HK-2 (cell line): ENCODE results near the gene DISP1.
A peak's percentile ranks its signal among the peaks of the same experiment; 100 is the strongest.
"Not testable (repeated sequence)": the region's sequence is repeated elsewhere in the genome, so short reads cannot be mapped to it uniquely, and the experiment has no call there.

Experiments
- DNase-seq: peaks from one replicate; pipeline ENCODE4 v3.0.0-alpha.2; 2018; ENCODE audit not compliant: unreplicated experiment

The DISP1 gene

GRCh38 chr1:222792744-222793143 lies 22.1 kb upstream of the DISP1 start:
- DNase-seq: no peak

DNA sequence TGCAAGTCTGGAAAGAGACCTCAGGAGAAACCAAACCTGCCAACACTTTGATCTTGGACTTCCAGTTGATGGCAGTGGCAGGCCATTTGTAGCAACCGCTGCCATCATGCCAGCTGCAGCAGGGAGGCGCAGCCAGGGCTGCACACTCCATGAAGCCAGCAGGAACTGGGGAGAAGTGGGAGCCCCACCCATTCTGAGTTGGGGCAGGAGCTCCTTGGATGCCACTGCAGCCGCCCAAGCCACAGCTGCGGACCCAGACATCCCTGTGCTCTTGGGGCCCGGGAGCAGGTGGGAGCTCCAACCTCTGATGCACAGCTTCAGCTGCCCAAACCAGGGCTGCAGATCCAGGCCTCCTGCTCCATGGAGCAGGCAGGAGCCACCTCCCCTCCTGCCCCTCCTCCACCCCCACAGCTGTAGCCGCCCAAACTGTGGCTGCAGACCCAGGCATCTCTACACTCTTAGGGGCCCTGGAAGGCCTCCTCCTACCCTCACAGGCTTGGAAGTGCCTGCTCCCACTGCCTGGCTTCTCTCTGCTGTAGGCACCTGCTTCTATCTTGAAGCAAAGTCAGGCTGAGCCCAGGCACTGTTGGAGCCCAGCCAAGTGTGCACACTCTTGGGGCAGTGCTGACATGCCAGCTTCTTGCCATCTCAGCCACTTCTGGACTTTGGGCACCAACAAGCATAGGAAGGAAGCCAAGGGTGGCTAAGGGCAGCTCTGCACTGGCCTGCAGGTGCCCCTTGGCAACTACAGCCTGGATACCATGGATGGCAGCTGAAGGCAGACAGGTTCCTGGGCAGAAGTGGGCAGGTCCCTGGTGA lies 20.0 kb upstream of the DISP1 start:
- DNase-seq: peak; percentile 16

DNA sequence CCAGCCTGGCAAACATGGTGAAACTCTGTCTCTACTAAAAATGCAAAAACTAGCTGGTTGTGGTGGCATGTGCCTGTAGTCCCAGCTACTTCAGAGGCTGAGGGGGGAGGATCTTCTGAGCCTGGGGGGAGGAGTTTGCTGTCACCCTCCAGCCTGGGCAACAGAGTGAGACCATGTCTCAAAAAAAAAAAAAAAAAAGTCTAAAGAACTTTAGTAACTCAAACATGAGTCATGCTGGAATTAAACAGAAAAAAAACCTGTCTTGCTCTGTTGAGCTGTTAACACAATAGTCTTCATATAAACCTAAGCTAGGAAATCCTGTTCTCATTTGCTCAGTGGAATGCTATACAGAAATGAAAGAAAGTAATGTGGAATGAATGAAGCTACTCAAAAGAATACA lies 16.7 kb upstream of the DISP1 start:
- peak; percentile 57 for DNase-seq

DNA sequence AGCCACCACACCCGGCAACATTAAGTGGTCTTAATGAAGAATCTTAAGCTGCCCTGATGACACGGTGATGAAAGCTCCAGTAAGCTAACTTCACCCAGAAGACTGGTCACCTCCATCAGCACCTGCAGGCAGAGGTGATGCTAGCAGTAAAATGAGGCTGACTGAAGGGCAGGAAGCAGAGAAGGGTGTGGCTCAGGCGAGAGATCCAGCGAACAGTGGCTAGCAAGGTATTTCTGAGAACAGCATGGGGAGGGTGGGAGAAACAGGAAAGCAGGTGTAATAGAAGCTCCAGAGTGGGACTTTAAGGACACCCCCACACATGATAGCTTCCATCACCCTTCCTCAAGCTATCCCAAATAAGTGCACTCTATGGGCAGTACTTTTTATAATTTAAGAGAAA lies 15.9 kb upstream of the DISP1 start:
- no peak for DNase-seq

- DNase-seq: no peak
These were observed 13.8 kb upstream of the DISP1 start for GRCh38 chr1:222801067-222801466.

DNA sequence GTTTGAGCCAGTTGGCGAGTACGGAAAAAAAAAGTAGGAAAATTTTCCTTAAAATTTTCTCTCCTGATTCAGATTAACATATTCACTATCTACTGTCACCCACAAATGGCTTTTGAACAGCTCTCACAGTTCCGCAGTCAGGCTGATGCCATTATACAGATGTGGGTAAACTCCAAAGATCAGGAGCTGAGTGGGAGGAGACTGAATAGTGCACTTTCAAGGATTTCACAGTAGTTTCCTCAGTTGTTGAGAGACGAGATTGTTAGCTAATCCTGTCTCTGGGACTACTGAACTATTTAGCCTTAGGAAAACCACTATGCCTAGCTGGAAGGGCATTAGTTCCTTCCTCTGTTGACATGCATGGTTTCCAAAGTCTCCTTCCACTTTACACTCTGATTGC lies 3.2 kb upstream of the DISP1 start:
- no peak for DNase-seq

DNA sequence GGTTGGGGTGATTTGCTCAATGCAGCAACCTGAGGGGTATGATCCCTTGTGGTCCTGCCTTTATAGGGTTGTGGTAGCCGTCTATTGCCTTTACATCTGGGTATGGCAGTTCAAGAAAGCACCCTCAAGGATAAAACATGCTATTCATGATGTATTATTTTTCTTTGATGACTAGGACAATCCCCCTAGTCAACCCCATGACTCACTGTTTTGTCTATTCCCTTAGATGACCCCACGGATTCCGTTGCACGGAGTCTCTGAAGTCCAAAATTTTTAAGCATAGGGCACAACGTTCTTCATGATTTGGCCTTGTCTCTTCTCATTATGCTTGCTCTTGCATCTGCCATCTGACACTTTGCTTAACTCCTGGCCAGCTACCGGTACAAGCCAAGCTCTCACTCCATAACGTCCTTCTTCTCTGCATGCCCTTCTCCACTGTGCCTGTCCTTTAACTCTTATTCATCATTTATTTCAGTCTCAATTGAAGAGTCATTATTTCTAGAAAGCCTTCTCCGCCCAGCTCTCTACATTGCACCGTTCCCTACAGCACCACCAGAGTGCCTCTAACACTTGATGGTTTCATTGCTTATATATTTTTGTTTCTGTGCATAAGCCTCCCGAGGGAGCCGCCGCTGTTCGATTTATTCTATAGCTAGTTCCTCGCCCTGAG lies 838 bp upstream of the DISP1 start:
- DNase-seq: no peak

DNA sequence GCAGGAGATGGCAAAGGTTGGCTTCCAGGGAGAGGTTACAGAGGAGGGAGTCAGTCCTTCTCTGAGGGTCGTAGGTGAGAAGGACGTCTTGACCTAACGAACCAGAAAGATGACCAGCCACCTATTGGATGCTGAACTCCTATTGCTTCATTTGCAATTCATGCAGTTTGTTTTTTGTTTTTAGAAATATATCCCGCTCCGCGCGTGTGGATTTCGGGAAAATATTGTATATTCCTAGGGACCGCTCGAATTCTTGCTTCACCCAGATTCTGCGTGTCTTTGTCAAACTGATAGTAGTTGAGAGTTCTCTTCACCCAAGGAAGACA lies 564 bp downstream of the DISP1 start:
- DNase-seq: no peak

DNA sequence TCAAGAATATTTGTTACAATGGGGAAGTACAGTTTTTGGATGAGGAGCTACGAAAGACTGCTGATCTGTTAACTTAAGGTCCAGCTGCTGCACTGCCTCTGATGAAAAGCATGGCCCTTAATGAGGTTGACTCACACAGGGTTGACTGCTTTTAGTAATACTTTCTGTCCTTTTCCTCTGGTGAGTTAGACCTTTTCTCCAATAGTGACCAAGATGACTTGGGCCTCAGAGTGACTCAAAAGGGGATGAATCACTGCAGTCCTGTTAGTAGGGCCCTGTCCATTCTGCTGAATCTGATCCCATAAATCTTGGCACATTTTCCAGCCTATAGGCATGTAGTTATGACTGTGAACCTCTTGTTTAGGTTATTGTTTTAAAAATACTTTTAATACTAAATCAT lies 2.7 kb downstream of the DISP1 start:
- DNase-seq: peak; percentile 47

DNA sequence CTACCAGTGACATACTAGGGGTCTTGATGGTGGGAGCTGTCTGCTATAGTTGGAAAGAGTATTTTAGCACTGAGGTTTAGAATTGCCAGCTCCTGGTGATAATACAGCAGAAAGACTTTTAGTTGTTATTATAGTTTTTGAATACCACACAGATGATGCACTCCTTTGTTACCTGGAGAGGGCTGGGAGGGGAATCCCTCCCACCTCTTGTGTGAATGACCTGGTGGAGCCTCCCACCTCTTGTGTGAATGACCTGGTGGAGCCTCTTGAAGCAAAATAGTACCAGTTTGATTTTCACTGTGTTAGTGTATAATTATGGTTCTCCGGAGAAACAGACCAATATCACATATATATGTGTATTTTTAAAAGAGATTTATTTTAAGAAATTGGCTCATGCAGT lies 3.3 kb downstream of the DISP1 start:
- no peak for DNase-seq

DNA sequence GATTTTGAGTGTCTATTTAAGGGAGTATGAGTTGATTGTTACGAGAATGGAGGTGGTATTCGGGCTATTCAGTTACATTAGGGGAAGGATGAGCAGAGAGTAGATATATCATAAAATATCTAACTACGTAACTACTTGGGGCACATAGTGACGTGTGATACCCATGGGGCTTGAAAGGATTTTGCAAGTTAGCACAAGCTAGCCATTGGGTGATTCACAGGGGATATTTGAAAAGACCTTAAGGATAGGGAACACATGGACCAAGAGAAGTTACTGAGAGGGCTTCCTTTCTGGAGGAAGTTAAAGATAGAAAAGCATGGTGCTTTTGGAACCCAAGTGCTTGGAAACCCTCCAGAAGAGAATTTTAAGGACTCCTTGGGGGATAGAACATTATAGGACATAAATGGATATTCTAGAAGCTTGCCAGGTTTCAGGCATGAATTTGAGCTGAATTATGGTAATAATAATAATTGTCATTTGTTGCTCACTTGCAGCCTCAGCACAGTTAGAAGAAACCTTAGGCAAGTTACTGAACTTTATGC lies 5.4 kb downstream of the DISP1 start:
- DNase-seq: no peak

DNA sequence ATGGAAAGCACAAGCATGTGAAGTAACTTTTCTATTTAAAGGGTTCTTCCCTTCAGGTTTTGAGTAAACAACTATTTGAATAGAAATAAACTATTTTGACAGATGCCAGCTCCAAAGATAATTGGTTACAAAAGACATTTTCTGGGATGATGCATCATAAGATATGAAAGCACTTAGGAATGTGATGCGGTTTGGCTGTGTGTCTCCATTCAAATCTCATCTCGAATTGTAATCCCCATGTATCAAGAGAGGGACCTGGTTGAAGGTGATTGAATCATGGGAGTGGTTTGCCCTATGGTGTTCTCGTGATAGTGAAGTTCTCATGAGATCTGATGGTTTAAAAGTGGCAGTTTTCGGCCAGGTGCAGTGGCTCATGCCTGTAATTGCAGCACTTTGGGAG lies 6.4 kb downstream of the DISP1 start:
- DNase-seq: no peak

- DNase-seq: no peak
These were observed 8.9 kb downstream of the DISP1 start for GRCh38 chr1:222823695-222824094.

GRCh38 chr1:222824641-222825040 lies 9.8 kb downstream of the DISP1 start:
- DNase-seq: no peak

DNA sequence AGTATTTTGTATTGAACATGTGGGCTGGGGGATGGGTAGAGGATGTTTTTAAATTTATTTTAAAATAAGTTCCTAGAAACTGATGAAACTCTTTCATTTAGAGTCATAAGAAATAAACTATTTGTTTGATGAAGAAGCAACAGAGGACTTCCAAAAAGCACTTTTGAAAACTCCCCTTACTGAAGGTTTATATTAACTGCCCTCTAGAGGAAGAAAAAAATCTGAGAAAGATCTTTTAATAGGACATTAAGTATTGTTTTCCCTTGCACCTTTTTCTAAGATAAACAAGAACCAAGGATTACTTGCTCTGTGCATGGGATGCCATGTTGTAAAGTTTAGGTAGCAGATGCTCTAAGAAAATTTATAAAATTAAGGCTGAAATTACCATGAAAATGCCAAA lies 14.1 kb downstream of the DISP1 start:
- DNase-seq: no peak

DNA sequence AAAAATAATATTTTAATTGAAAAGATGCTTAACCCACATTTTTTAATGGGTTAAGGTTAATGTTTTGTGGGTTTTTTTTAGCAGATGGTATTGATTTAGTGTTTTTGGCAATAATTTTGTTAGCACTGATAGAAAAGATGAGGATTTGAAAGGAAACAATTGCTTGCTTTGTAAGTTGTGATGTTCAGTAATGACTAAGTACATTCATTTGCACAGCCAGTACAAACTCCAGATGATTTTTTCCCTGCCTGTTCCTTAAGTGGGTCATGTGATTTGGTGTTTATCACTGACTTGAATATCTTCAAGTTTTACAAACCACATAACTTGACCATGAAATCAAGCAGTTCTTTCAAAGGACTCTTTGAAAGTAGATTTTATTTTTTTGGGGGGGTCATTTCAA lies 15.0 kb downstream of the DISP1 start:
- DNase-seq: no peak

DNA sequence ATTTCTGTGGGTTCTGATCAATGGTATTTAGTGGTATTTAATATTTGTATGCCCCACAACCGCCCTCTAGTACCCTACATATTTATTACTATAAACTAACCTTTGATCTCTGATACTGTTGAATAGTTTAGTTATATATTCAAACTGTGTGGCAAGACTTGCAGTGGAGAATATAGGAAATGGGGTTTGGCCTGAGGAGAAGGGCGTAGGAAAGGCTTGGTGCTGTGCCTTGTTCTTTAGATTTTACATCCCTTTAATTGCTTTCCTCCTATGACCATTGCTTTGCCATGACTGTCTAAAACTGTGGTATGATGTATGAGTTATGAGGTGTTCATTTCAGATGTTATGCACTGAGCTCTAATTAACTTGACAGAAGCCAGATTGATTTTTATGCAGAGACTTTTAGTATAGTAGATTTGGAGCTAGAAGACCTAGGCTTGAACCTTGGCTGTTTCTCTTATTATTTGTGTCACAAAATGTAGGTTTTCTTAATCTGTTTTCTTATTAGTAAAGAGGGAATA lies 18.6 kb downstream of the DISP1 start:
- DNase-seq: no peak

GRCh38 chr1:222843469-222844410 lies 28.9 kb downstream of the DISP1 start:
- no peak for DNase-seq

GRCh38 chr1:222844411-222844779 lies 29.6 kb downstream of the DISP1 start:
- no peak for DNase-seq

DNA sequence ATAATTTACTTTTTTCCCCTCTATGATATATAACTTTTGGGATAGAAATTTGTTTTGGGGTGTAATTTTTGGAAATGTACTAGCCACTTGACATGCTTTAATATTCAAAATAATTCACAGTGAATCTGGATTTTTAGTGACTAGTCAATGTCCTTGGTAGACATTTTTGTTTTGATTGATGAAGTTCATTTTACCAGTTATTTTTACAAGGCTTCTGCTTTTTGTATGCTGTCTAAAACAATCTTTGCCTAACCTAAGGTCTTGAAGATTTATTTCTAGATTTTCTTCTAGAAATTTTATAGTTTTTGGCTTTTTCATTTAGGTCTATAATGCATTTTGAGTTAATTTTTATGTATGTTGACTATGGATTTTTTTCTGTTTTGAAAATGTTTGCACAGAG lies 30.9 kb downstream of the DISP1 start:
- no peak for DNase-seq

DNA sequence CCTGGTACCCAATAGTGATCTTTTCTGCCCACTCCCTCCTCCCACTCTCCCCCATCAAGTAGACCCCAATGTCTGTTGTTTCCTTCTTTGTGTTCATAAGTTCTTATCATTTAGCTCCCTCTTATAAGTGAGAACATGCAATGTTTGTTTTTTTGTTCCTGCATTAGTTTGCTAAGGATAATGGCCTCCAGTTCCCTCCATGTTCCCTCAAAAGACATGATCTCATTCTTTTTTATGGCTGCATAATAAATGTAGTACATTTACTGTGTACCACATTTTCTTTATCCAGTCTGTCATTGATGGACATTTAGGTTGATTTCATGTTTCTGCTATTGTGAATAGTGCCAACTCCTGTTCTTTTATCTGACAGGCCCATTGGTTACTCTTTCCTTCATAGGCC lies 35.7 kb downstream of the DISP1 start:
- DNase-seq: not testable (repeated sequence)

GRCh38 chr1:222852326-222852725 lies 37.5 kb downstream of the DISP1 start:
- no peak for DNase-seq
